HCT116 (cell line): ENCODE measurements around the gene CLK3. TPM values are rescaled to one million over a fixed set of nuclear protein-coding genes. Genes with fewer than 3 reads are reported as not detected.

Experiments
- ATAC-seq: fragments of 200-7000 bp; cut with Tn5 transposase; 2 replicates; pipeline ENCODE4 v1.9.1; 2020; ENCODE audit warnings: mild to moderate bottlenecking, moderate library complexity
- BruUV-seq: library from RNA; stranded (reverse); fragments of 400-500 nt; replicated peaks from 2 replicates; lab custom pipeline; 2021; lab: Mats Ljungman, UMichigan
- CTCF ChIA-PET: fragments of 300-600 bp; sonication (Branson Sonifier 250); formaldehyde crosslinking; loops from one replicate; lab custom pipeline; 2021; ENCODE audit warnings: antibody characterized with exemption; lab: Charles Lee
- POLR2A ChIA-PET: fragments of 300-600, 350-600 bp; sonication (Branson Sonifier 250); formaldehyde crosslinking; loops from one replicate; lab custom pipeline; 2021; ENCODE audit warnings: antibody characterized with exemption; lab: Charles Lee
- RAD21 ChIA-PET, 2 experiments: fragments of 300-600 bp; sonication (Branson Sonifier 250); formaldehyde crosslinking; loops; one replicate each; lab custom pipeline; 2023; ENCODE audit warnings: low total read pairs in 2 of 2; ENCODE audit not compliant: uncharacterized antibody in 2 of 2, unreplicated experiment in 2 of 2, low non-redundant PET in 1 of 2; lab: Charles Lee
- DNase-seq: peaks from one replicate; pipeline ENCODE4 v3.0.0-alpha.2; 2010; ENCODE audit warnings: low read depth, low spot score
- H2AFZ ChIP-seq: fragments of 200-600 bp; shearing (Covaris generic), sonication (generic); 2 replicates; pipeline ENCODE4 v1.6.1; 2017; ENCODE audit warnings: low read depth, mixed run types, mixed read lengths, antibody characterized with exemption, low read length; ENCODE audit not compliant: poor library complexity, severe bottlenecking
- H3K27ac ChIP-seq: 2 replicates; pipeline ENCODE4 v1.5.1; 2012; ENCODE audit warnings: low read depth, low read length
- H3K27me3 ChIP-seq: fragments of 200-600 bp; sonication (generic); 2 replicates; pipeline ENCODE4 v1.6.1; 2016; ENCODE audit warnings: mixed run types, low read length, mixed read lengths; ENCODE audit not compliant: insufficient read depth
- H3K36me3 ChIP-seq, 2 experiments: fragments of 200-500 bp in 1 of 2; fragments of 200-600 bp in 1 of 2; sonication (Bioruptor generic) in 1 of 2; sonication (generic) in 1 of 2; 2 replicates each; pipeline versions ENCODE4 v1.5.1 to v1.6.1; 2014 to 2016; ENCODE audit warnings: low read length in 2 of 2, inconsistent platforms in 1 of 2, mixed read lengths in 1 of 2, mixed run types in 1 of 2; ENCODE audit not compliant: insufficient read depth in 2 of 2, control insufficient read depth in 1 of 2
- H3K4me1 ChIP-seq, 2 experiments: fragments of 200-600 bp in 1 of 2; sonication (generic) in 1 of 2; 2 replicates each; pipeline versions ENCODE4 v1.5.1 to v1.6.1; 2012 to 2017; ENCODE audit warnings: low read length in 2 of 2, inconsistent platforms in 1 of 2, mild to moderate bottlenecking in 1 of 2, mixed read lengths in 1 of 2, mixed run types in 1 of 2, moderate library complexity in 1 of 2; ENCODE audit not compliant: insufficient read depth in 2 of 2, control insufficient read depth in 1 of 2
- H3K4me2 ChIP-seq: fragments of 200-600 bp; sonication (generic); 2 replicates; pipeline ENCODE4 v1.6.1; 2017; ENCODE audit warnings: mixed run types, low read length, mixed read lengths
- H3K4me3 ChIP-seq, 2 experiments: fragments of 200-600 bp in 1 of 2; sonication (generic) in 1 of 2; replicated peaks in 1 of 2; 2 replicates each; pipeline ENCODE4 v1.5.1; 2011 to 2016; ENCODE audit warnings: low read length in 2 of 2, control low read depth in 1 of 2, low read depth in 1 of 2, mild to moderate bottlenecking in 1 of 2, mixed read lengths in 1 of 2, mixed run types in 1 of 2
- H3K79me2 ChIP-seq: fragments of 200-600 bp; sonication (generic); 2 replicates; pipeline ENCODE4 v1.6.1; 2017; ENCODE audit warnings: mild to moderate bottlenecking, mixed run types, low read length, moderate library complexity, mixed read lengths; ENCODE audit not compliant: insufficient read depth
- H3K9ac ChIP-seq: fragments of 200-600 bp; sonication (generic); 2 replicates; pipeline ENCODE4 v1.6.1; 2016; ENCODE audit warnings: low read length, mixed read lengths
- H3K9me2 ChIP-seq: fragments of 200-600 bp; sonication (generic), shearing (Covaris generic); 2 replicates; pipeline ENCODE4 v1.6.1; 2017; ENCODE audit warnings: mixed run types, mild to moderate bottlenecking, moderate library complexity; ENCODE audit not compliant: insufficient read depth
- H3K9me3 ChIP-seq, 2 experiments: fragments of 200-500 bp in 1 of 2; fragments of 200-600 bp in 1 of 2; sonication (Bioruptor generic) in 1 of 2; sonication (generic) in 1 of 2; 2 replicates each; pipeline ENCODE4 v1.6.1; 2014 to 2017; ENCODE audit warnings: low read length in 2 of 2, mixed read lengths in 2 of 2, inconsistent platforms in 1 of 2, low read depth in 1 of 2, mild to moderate bottlenecking in 1 of 2, mixed run types in 1 of 2, moderate library complexity in 1 of 2; ENCODE audit not compliant: control insufficient read depth in 1 of 2, insufficient read depth in 1 of 2
- H4K20me1 ChIP-seq: fragments of 200-600 bp; sonication (generic), shearing (Covaris generic); 2 replicates; pipeline ENCODE4 v1.6.1; 2017; ENCODE audit warnings: mixed run types, mild to moderate bottlenecking, moderate library complexity; ENCODE audit not compliant: insufficient read depth
- CBX3 ChIP-seq: IDR thresholded peaks from 2 replicates; pipeline ENCODE4 v1.6.1; 2012; ENCODE audit warnings: low read depth
- EZH2 ChIP-seq: fragments of 200-600 bp; sonication (generic); IDR thresholded peaks from 2 replicates; pipeline ENCODE4 v1.6.1; 2017; ENCODE audit warnings: antibody characterized with exemption, mixed run types
- MAX ChIP-seq: IDR thresholded peaks from 2 replicates; pipeline ENCODE4 v1.6.1; 2012
- POLR2A ChIP-seq: IDR thresholded peaks from 2 replicates; pipeline ENCODE4 v1.7.0; 2011; ENCODE audit warnings: borderline replicate concordance; ENCODE audit not compliant: insufficient read depth, insufficient read length; ENCODE audit errors: extremely low read depth
- SIN3A ChIP-seq: IDR thresholded peaks from 2 replicates; pipeline ENCODE4 v1.6.1; 2012; ENCODE audit warnings: low read depth
- SP1 ChIP-seq: IDR thresholded peaks from 2 replicates; pipeline ENCODE4 v1.6.1; 2012; ENCODE audit warnings: low read depth
- SRF ChIP-seq: IDR thresholded peaks from 2 replicates; pipeline ENCODE4 v1.6.1; 2012; ENCODE audit warnings: low read depth
- TCF7L2 ChIP-seq: IDR thresholded peaks from 2 replicates; pipeline ENCODE4 v1.7.0; 2011; ENCODE audit warnings: borderline replicate concordance, inconsistent platforms; ENCODE audit not compliant: insufficient read depth, insufficient read length; ENCODE audit errors: extremely low read depth
- intact Hi-C: fragments of 100-400 bp; cut with micrococcal nuclease; formaldehyde crosslinking; loops from 2 replicates; pipeline ENCODE4 v1.10.0; 2022
- total RNA-seq: library from RNA; stranded (reverse); gene quantifications from one replicate; pipeline ENCODE4 v1.2.1, GENCODE V29; 2021; ENCODE audit not compliant: unreplicated experiment

CLK3 gene
- total RNA-seq, 1 experiment from 2014 or later = 79.3 TPM

- H3K4me2 ChIP-seq = no peak overlapping the region
- H3K9me3 ChIP-seq = no peaks in the 10 kb centered on the region
- no peak overlapping the region for H3K4me3 ChIP-seq
- no peak overlapping the region for H2AFZ ChIP-seq
- DNase-seq (no peak), ATAC-seq (no peak)
- CTCF ChIA-PET = no interaction called here
- TF ChIP-seq EZH2 = no peak
- TF ChIP-seq POLR2A = no peak
- no peak overlapping the region for H3K27ac ChIP-seq
- H3K79me2 ChIP-seq = peaks cover 51% of the 10 kb centered on the region
- H3K9ac ChIP-seq = no peak overlapping the region
- POLR2A ChIA-PET = no interaction called here
- H3K4me1 ChIP-seq = peaks cover 0 to 13% of the 10 kb centered on the region in 2 experiments; a peak in 2 of 4 replicates
- no peaks in the 10 kb centered on the region for H3K27me3 ChIP-seq
- no TSS peak for BruUV-seq
- H3K36me3 ChIP-seq = no peaks in the 10 kb centered on the region
- intact Hi-C loops = no loop called here
- no peaks in the 10 kb centered on the region for H3K9me2 ChIP-seq
- RAD21 ChIA-PET = no interaction called here
- peaks cover 5% of the 10 kb centered on the region; the same call in 1 of the 2 replicates for H4K20me1 ChIP-seq
These were observed 46.6 kb downstream of the CLK3 start for GRCh38 chr15:74662064-74662860.

GRCh38 chr15:74663303-74664027 lies 47.8 kb downstream of the CLK3 start:
- POLR2A ChIA-PET = no interaction called here
- intact Hi-C loops = no loop called here

More at GRCh38 chr15:74663303-74664027, 47.8 kb downstream of the CLK3 start:
- Histone ChIP-seq H3K4me3 (no peak overlapping the region), H3K4me2 (no peak overlapping the region), H3K4me1 (peaks cover 0 to 6% of the 10 kb centered on the region in 2 experiments; a peak in 2 of 4 replicates), H3K27me3 (no peaks in the 10 kb centered on the region), H3K9me3 (no peaks in the 10 kb centered on the region), H3K27ac (no peak overlapping the region), H2AFZ (no peak overlapping the region), H4K20me1 (peaks cover 5% of the 10 kb centered on the region; the same call in 1 of the 2 replicates), H3K9ac (no peak overlapping the region), H3K36me3 (0 out of 4 replicates have a peak, but pooled peaks cover 0 to 5% of the 10 kb centered on the region in 2 experiments), H3K79me2 (peaks cover 49% of the 10 kb centered on the region), H3K9me2 (no peaks in the 10 kb centered on the region)
- ChIA-PET RAD21 (no interaction called here), CTCF (no interaction called here)
- BruUV-seq = no TSS peak
- ATAC-seq (no peak), DNase-seq (no peak)
- no peak for TF ChIP-seq CBX3
- TF ChIP-seq SRF = no peak
- TF ChIP-seq MAX = no peak
- TF ChIP-seq TCF7L2 = no peak
- TF ChIP-seq SIN3A = no peak
- no peak for TF ChIP-seq SP1
